Pancreas (tissue), 10 donors: Measurements from ENCODE around the gene TRIM17. TPM values are rescaled to one million over a fixed set of nuclear protein-coding genes. Genes with fewer than 3 reads are reported as not detected.

Experiments used
- ATAC-seq, 4 donors: fragments of 200-7000 bp; cut with Tn5 transposase; one replicate each; pipeline versions ENCODE4 v1.8.0 to v1.9.1; 2020; ENCODE audit warnings: mild to moderate bottlenecking in 4 of 4, moderate library complexity in 4 of 4
- DNase-seq, 6 donors: peaks; one replicate each; pipeline ENCODE4 v3.0.0-alpha.2; 2020
- FAIRE-seq: peaks from 2 replicates; lab custom pipeline; 2012; peaks lifted over from hg19 to GRCh38; lab: Jason Lieb, UNC
- H3K27ac ChIP-seq, 4 donors: fragments of 200-600 bp; sonication (generic); 1 replicate in 3 of 4; 2 replicates in 1 of 4; pipeline versions ENCODE4 v1.5.0 to v1.8.0; 2020
- H3K27me3 ChIP-seq, 4 donors: fragments of 200-600 bp; one replicate each; pipeline ENCODE4 v1.8.0; 2021
- H3K36me3 ChIP-seq, 3 donors: fragments of 200-600 bp; sonication (generic) in 1 of 3; one replicate each; pipeline versions ENCODE4 v1.5.0 to v1.8.0; 2020 to 2021
- H3K4me1 ChIP-seq, 3 donors: fragments of 200-600 bp; one replicate each; pipeline ENCODE4 v1.8.0; 2021
- H3K4me3 ChIP-seq, 4 donors: fragments of 200-600 bp; sonication (generic) in 2 of 4; one replicate each; pipeline versions ENCODE4 v1.5.0 to v1.8.0; 2020 to 2021
- H3K9me3 ChIP-seq, 4 donors: fragments of 200-600 bp; one replicate each; pipeline ENCODE4 v1.8.0; 2021
- WGBS, 2 donors: extraction: QIAGEN DNeasy Blood & Tissue Kit; methylation state at CpG; one replicate each; pipeline ENCODE4 v1.1.7; 2013; 5-methylcytosine and 5-hydroxymethylcytosine counted together
- intact Hi-C, 3 donors: fragments of 100-400 bp; cut with DNase I; formaldehyde crosslinking; loops; one replicate each; pipeline versions ENCODE4 v1.11.1 to v1.14.2; 2022
- microRNA-seq, 2 donors: library from miRNA; unstranded; fragments of <30 nt; microRNA quantifications; one replicate each; pipeline versions ENCODE4 to v1.1.0, GENCODE V29; 2019 to 2020
- polyA plus RNA-seq, 2 donors: library from polyadenylated mRNA; stranded (reverse); fragments of 200-250 nt; gene quantifications; one replicate each; pipeline ENCODE4 v1.2.3, GENCODE V29; 2013
- total RNA-seq, 6 donors: library from RNA; stranded (reverse); fragmentation: NEBNext Ultra II Directional in 4 of 6; extraction: Animal tissue kit (Norgen Biotek cat#: 25700) in 4 of 6; gene quantifications; one replicate each; pipeline versions ENCODE4 v1.2.1 to v1.2.4, GENCODE V29; 2021 to 2023
- TF ChIP-seq, protein P1 (sequence below), 4 donors: fragments of 200-600 bp; sonication (generic) in 3 of 4; IDR thresholded peaks; one replicate each; pipeline versions ENCODE4 v1.5.0 to v1.8.0; 2021; ENCODE audit warnings: antibody characterized with exemption in 4 of 4
- donor health status: healthy with polysubstance abuse.
- donor health status: DM: no; HTN: no; CAD: no; lungs with moderate emphysema.
- donor health status: DM: no; HTN: no; CAD: no.
- donor health status: control.
- donor health status: control.
- donor health status: Bipolar disorder and iron deficiency.
- donor health status: DM: yes; HTN: yes; CAD: no.
- donor health status: DM: no; HTN: no; CAD: no.
- donor health status: DM: no; HTN: no; CAD: no.
- donor health status: DM: yes; HTN: yes; CAD: no.

Gene TRIM17
- total and polyA plus RNA-seq, 8 donors, result 0.14 to 2.4 (median 0.38) TPM; not detected in 1

DNA sequence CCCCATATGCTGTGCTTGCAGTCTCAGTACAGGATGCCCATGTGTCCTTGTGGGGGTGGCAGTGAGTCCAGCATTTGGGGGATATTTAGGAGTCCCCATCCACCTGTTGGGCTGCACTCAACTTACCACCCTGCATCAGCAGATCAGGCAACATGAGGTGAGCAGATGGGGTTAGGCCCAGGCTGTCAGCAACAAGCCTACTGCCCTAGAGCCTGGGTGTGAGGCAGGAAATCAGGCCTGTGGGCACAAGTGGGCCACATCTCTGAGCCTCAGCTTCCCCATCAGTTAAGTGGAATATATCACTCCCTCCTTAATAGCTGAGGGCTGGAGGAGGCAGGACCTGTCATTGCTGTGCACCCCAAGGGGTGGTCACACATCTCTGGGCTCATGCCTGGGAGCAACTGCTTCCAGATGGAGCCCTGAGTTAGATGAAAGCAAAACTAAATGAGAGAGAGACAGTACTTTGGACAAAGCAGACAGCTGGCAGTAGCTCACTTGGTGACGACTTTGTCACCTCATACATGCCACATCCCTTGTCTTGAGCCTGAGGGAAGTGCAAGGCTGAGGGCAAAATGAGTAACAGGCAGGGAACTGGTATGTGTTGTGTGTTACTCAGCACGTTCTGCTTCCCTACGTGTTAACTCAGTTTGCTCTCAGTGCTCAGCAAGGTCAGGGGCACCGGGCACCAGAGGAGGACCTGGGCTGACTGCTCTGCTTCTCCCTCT, 58.5 kb downstream of the TRIM17 start:
- Histone ChIP-seq H3K27me3 (no peaks in the 10 kb centered on the region), H3K9me3 (no peaks in the 10 kb centered on the region), H3K36me3 (no peaks in the 10 kb centered on the region), H3K4me1 (peaks cover 4 to 9% (median 6%) of the 10 kb centered on the region in 3 donors), H3K4me3 (no peak overlapping the region), H3K27ac (no peak overlapping the region)
- FAIRE-seq (no peak), DNase-seq (peak in 2 of 6 donors; percentile 3 to 16), ATAC-seq (no peak)
- WGBS, 2 donors, result 46 to 48% methylated on average over 4 of the region's 4 CpGs
- TF ChIP-seq, protein P1, sequence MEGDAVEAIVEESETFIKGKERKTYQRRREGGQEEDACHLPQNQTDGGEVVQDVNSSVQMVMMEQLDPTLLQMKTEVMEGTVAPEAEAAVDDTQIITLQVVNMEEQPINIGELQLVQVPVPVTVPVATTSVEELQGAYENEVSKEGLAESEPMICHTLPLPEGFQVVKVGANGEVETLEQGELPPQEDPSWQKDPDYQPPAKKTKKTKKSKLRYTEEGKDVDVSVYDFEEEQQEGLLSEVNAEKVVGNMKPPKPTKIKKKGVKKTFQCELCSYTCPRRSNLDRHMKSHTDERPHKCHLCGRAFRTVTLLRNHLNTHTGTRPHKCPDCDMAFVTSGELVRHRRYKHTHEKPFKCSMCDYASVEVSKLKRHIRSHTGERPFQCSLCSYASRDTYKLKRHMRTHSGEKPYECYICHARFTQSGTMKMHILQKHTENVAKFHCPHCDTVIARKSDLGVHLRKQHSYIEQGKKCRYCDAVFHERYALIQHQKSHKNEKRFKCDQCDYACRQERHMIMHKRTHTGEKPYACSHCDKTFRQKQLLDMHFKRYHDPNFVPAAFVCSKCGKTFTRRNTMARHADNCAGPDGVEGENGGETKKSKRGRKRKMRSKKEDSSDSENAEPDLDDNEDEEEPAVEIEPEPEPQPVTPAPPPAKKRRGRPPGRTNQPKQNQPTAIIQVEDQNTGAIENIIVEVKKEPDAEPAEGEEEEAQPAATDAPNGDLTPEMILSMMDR (IDR thresholded peaks at IDR 0.05), result no peak
- intact Hi-C loops, result no loop called here

Small RNA genes within 50 kb of the gene (microRNA-seq; reads per million reads assigned to microRNA genes)
- gene MIR4666A, result 0 reads per million in 2 donors
- gene MIR6742, result 0 reads per million in 2 donors

Other genes with a start within 250 kb of the TRIM17 start
- 10 to 100 TPM in 4 of 6 donors, 1 to 10 TPM in 2; 7.9 to 16.5 (median 10.7) TPM for gene OBSCN, start 208.8 kb downstream of the TRIM17 start, total RNA-seq
- 10 to 100 TPM; 50.7 to 61.4 TPM for gene OBSCN, start 208.8 kb downstream of the TRIM17 start, polyA plus RNA-seq
- gene TRIM11, start 10.0 kb downstream of the TRIM17 start, total RNA-seq, result 10 to 100 TPM in 2 of 6 donors, 1 to 10 TPM in 4; 7.6 to 15.1 (median 9.2) TPM
- 10 to 100 TPM; 13.6 to 16.3 TPM for gene TRIM11, start 10.0 kb downstream of the TRIM17 start, polyA plus RNA-seq
- gene RNF187, start 70.5 kb upstream of the TRIM17 start, total RNA-seq, result 10 to 100 TPM; 50.7 to 60.2 (median 54.1) TPM
- 10 to 100 TPM; 16.0 to 23.2 TPM for gene RNF187, start 70.5 kb upstream of the TRIM17 start, polyA plus RNA-seq